ENCODE data around the gene COPS3.

DNA sequence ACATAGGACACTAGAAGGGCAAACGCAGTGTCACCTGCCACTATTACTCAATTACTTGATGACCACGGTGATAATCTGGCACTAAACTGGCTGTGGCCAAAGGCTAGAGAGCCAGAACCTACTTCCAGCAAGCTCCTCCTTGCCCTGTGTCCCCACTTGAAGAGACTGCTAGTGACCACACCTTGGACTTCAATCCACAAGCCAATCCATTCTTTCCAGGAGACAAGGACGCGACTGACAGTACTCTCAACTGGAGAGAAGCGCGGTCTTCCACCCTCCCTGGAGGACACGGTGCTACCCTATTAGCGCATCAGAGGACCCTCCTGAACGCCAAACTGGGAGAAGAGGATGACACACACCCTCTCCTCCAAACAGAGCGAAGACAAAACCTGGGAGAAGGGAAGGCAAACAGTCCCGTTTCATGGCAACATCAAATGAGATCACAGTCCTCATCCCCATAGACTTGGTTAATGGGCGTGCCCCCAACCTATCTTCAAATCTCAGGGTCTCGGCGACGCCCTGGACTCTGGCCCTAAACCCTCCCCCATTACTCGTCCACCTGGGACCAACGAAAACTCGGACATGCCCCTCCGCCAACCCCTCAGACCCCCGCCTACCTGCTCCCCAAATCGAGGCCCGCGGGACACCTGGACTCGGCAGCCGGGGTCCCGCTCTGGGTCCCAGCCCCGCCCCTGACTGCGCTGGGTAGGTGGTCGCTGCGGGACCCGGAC lies 44.6 kb downstream of the COPS3 start:
- TF ChIP-seq, protein P1, sequence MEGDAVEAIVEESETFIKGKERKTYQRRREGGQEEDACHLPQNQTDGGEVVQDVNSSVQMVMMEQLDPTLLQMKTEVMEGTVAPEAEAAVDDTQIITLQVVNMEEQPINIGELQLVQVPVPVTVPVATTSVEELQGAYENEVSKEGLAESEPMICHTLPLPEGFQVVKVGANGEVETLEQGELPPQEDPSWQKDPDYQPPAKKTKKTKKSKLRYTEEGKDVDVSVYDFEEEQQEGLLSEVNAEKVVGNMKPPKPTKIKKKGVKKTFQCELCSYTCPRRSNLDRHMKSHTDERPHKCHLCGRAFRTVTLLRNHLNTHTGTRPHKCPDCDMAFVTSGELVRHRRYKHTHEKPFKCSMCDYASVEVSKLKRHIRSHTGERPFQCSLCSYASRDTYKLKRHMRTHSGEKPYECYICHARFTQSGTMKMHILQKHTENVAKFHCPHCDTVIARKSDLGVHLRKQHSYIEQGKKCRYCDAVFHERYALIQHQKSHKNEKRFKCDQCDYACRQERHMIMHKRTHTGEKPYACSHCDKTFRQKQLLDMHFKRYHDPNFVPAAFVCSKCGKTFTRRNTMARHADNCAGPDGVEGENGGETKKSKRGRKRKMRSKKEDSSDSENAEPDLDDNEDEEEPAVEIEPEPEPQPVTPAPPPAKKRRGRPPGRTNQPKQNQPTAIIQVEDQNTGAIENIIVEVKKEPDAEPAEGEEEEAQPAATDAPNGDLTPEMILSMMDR (IDR thresholded peaks at IDR 0.05; ENCODE audit: low read depth, low read length, missing input control), result no peak
- TF ChIP-seq YY1 (IDR thresholded peaks at IDR 0.05) (peak; percentile 40), TAF1 (conservative IDR thresholded peaks at IDR 0.05) (no peak), EGR1 (IDR thresholded peaks at IDR 0.05; ENCODE audit: low read depth in 2 of 2) (no peak), RAD21 (IDR thresholded peaks at IDR 0.05) (no peak), JUND (IDR thresholded peaks at IDR 0.05) (peak in 1 of 2 donors; percentile 36), FOXA1 (IDR thresholded peaks at IDR 0.05) (no peak), HNF4G (IDR thresholded peaks at IDR 0.05) (no peak)
- TF ChIP-seq, protein P2, sequence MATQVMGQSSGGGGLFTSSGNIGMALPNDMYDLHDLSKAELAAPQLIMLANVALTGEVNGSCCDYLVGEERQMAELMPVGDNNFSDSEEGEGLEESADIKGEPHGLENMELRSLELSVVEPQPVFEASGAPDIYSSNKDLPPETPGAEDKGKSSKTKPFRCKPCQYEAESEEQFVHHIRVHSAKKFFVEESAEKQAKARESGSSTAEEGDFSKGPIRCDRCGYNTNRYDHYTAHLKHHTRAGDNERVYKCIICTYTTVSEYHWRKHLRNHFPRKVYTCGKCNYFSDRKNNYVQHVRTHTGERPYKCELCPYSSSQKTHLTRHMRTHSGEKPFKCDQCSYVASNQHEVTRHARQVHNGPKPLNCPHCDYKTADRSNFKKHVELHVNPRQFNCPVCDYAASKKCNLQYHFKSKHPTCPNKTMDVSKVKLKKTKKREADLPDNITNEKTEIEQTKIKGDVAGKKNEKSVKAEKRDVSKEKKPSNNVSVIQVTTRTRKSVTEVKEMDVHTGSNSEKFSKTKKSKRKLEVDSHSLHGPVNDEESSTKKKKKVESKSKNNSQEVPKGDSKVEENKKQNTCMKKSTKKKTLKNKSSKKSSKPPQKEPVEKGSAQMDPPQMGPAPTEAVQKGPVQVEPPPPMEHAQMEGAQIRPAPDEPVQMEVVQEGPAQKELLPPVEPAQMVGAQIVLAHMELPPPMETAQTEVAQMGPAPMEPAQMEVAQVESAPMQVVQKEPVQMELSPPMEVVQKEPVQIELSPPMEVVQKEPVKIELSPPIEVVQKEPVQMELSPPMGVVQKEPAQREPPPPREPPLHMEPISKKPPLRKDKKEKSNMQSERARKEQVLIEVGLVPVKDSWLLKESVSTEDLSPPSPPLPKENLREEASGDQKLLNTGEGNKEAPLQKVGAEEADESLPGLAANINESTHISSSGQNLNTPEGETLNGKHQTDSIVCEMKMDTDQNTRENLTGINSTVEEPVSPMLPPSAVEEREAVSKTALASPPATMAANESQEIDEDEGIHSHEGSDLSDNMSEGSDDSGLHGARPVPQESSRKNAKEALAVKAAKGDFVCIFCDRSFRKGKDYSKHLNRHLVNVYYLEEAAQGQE (IDR thresholded peaks at IDR 0.05), result peak; percentile 75

Data from liver (tissue), 3 donors.